IMR-90 (cell line): ENCODE measurements around the gene PRH1. TPM values are rescaled to one million over a fixed set of nuclear protein-coding genes. Genes with fewer than 3 reads are reported as not detected.

ENCODE experiments used
- ATAC-seq: fragments of 200-7000 bp; cut with Tn5 transposase; 2 replicates; pipeline ENCODE4 v1.9.1; 2020; ENCODE audit warnings: low read depth, mild to moderate bottlenecking, moderate library complexity
- BruUV-seq: library from RNA; stranded (reverse); fragments of 400-500 nt; replicated peaks from 2 replicates; lab custom pipeline; 2021; lab: Mats Ljungman, UMichigan
- CTCF ChIA-PET: fragments of 300-600 bp; formaldehyde crosslinking; extraction: SDS; loops from one replicate; lab custom pipeline; 2021; ENCODE audit warnings: antibody characterized with exemption; lab: Yijun Ruan, JAX
- POLR2A ChIA-PET: fragments of 300-600 bp; sonication (Branson Sonifier 250); formaldehyde crosslinking; loops from one replicate; lab custom pipeline; 2022; ENCODE audit warnings: antibody characterized with exemption; ENCODE audit not compliant: unreplicated experiment; lab: Charles Lee
- DNase-seq: peaks from one replicate; pipeline ENCODE4 v3.0.0; 2013
- H2AFZ ChIP-seq: replicated peaks from 2 replicates; pipeline ENCODE3; 2013; ENCODE audit warnings: low read length, mild to moderate bottlenecking; ENCODE audit not compliant: poor library complexity
- H2AK5ac ChIP-seq: 2 replicates; pipeline ENCODE4 v1.6.1; 2013; ENCODE audit warnings: low read depth, low read length, inconsistent platforms
- H2AK9ac ChIP-seq: replicated peaks from 2 replicates; pipeline ENCODE3; 2013; ENCODE audit warnings: mild to moderate bottlenecking, low read depth, low read length, moderate library complexity; ENCODE audit not compliant: poor library complexity
- H2BK120ac ChIP-seq: 2 replicates; pipeline ENCODE4 v1.6.1; 2013; ENCODE audit warnings: low read depth, low read length, inconsistent platforms
- H2BK15ac ChIP-seq: 3 replicates; pipeline ENCODE4 v1.6.1; 2013; ENCODE audit warnings: low read depth, low read length, inconsistent platforms
- H2BK20ac ChIP-seq: 2 replicates; pipeline ENCODE4 v1.6.1; 2013; ENCODE audit warnings: low read depth, mild to moderate bottlenecking, inconsistent platforms, low read length, moderate library complexity
- H2BK5ac ChIP-seq: 2 replicates; pipeline ENCODE4 v1.6.1; 2013; ENCODE audit warnings: mild to moderate bottlenecking, low read depth, low read length, inconsistent platforms; ENCODE audit not compliant: poor library complexity, severe bottlenecking
- H3K14ac ChIP-seq: replicated peaks from 2 replicates; pipeline ENCODE4 v1.6.1; 2013; ENCODE audit warnings: low read depth, low read length, inconsistent platforms
- H3K18ac ChIP-seq: 2 replicates; pipeline ENCODE4 v1.6.1; 2013; ENCODE audit warnings: low read depth, low read length, control low read depth
- H3K23ac ChIP-seq: 2 replicates; pipeline ENCODE4 v1.6.1; 2013; ENCODE audit warnings: low read depth, low read length, inconsistent platforms
- H3K27ac ChIP-seq: 2 replicates; pipeline ENCODE4 v1.5.1; 2013; ENCODE audit warnings: mild to moderate bottlenecking, control low read depth, low read length; ENCODE audit not compliant: insufficient read depth
- H3K27me3 ChIP-seq: 2 replicates; pipeline ENCODE4 v1.6.1; 2013; ENCODE audit warnings: low read length; ENCODE audit not compliant: control insufficient read depth, insufficient read depth
- H3K36me3 ChIP-seq: 2 replicates; pipeline ENCODE4 v1.6.1; 2013; ENCODE audit warnings: low read length, mixed read lengths; ENCODE audit not compliant: control insufficient read depth, insufficient read depth
- H3K4ac ChIP-seq: 2 replicates; pipeline ENCODE4 v1.6.1; 2013; ENCODE audit warnings: low read depth, low read length, inconsistent platforms
- H3K4me1 ChIP-seq: 2 replicates; pipeline ENCODE4 v1.6.1; 2013; ENCODE audit warnings: low read length, mixed read lengths; ENCODE audit not compliant: control insufficient read depth, insufficient read depth
- H3K4me2 ChIP-seq: 2 replicates; pipeline ENCODE4 v1.6.1; 2013; ENCODE audit warnings: low read depth, mild to moderate bottlenecking, control low read depth, low read length, moderate library complexity
- H3K4me3 ChIP-seq: 2 replicates; pipeline ENCODE4 v1.5.1; 2013; ENCODE audit warnings: low read depth, mild to moderate bottlenecking, control low read depth, low read length, moderate library complexity; ENCODE audit not compliant: insufficient read depth
- H3K56ac ChIP-seq: 2 replicates; pipeline ENCODE4 v1.6.1; 2013; ENCODE audit warnings: low read length, inconsistent platforms; ENCODE audit not compliant: insufficient read depth; ENCODE audit errors: extremely low read depth
- H3K79me1 ChIP-seq, 2 experiments: 2 replicates each; pipeline ENCODE4 v1.6.1; 2013; ENCODE audit warnings: low read length in 2 of 2, inconsistent platforms in 1 of 2, low read depth in 1 of 2
- H3K9ac ChIP-seq: 2 replicates; pipeline ENCODE4 v1.6.1; 2013; ENCODE audit warnings: low read depth, low read length, control low read depth
- H3K9me1 ChIP-seq: 2 replicates; pipeline ENCODE4 v1.6.1; 2013; ENCODE audit warnings: low read length, inconsistent platforms; ENCODE audit not compliant: insufficient read depth
- H3K9me3 ChIP-seq: 2 replicates; pipeline ENCODE4 v1.6.1; 2013; ENCODE audit warnings: low read length; ENCODE audit not compliant: control insufficient read depth, insufficient read depth
- H4K20me1 ChIP-seq: 2 replicates; pipeline ENCODE4 v1.6.1; 2013; ENCODE audit warnings: low read length, inconsistent platforms; ENCODE audit not compliant: insufficient read depth
- H4K5ac ChIP-seq: 2 replicates; pipeline ENCODE4 v1.6.1; 2013; ENCODE audit warnings: mild to moderate bottlenecking, low read depth, low read length, control low read depth
- H4K8ac ChIP-seq, 2 experiments: 2 replicates each; pipeline ENCODE4 v1.6.1; 2013; ENCODE audit warnings: low read depth in 2 of 2, low read length in 2 of 2, control low read depth in 1 of 2, inconsistent platforms in 1 of 2
- H4K91ac ChIP-seq: 2 replicates; pipeline ENCODE4 v1.6.1; 2013; ENCODE audit warnings: low read depth, low read length, inconsistent platforms; ENCODE audit not compliant: insufficient read depth
- MAFK ChIP-seq: IDR thresholded peaks from 2 replicates; pipeline ENCODE4 v1.6.1; 2012; ENCODE audit warnings: low read depth, low read length, improper control_type of control experiment
- MXI1 ChIP-seq: IDR thresholded peaks from 2 replicates; pipeline ENCODE4 v1.6.1; 2012; ENCODE audit warnings: low read depth, mild to moderate bottlenecking, low read length, moderate library complexity, borderline replicate concordance
- RAD21 ChIP-seq: IDR thresholded peaks from 2 replicates; pipeline ENCODE4 v1.6.1; 2012; ENCODE audit warnings: low read length, improper control_type of control experiment
- WGBS, 2 experiments: methylation state at CpG; one replicate each; pipeline versions ENCODE4 v1.1.5 to v1.1.7; 2013; ENCODE audit warnings: missing lambda C conversion rate in 2 of 2; ENCODE audit not compliant: insufficient read length in 1 of 2; ENCODE audit errors: extremely low coverage in 2 of 2; 5-methylcytosine and 5-hydroxymethylcytosine counted together
- dilution Hi-C: fragments of 300-500 bp; cut with HindIII; formaldehyde crosslinking; loops from one replicate; pipeline ENCODE4 v1.14.3; 2018; ENCODE audit warnings: low sequenced_read_pairs; ENCODE audit not compliant: unreplicated experiment
- in situ Hi-C: fragments of 300-500 bp; cut with MboI; formaldehyde crosslinking; loops from 3 replicates; pipeline ENCODE4 v1.14.3; 2019; ENCODE audit warnings: low sequenced_read_pairs, inconsistent platforms, mixed read lengths
- intact Hi-C: fragments of 100-400 bp; cut with micrococcal nuclease; formaldehyde crosslinking; loops from 2 replicates; pipeline ENCODE4 v1.10.0; 2022
- polyA plus RNA-seq, 3 experiments: library from polyadenylated mRNA; depleted of rRNA; stranded (reverse); fragments of >200 nt; gene quantifications; 2 replicates each; pipeline ENCODE4 v1.2.3, GENCODE V29; 2012; ENCODE audit warnings: low replicate concordance in 1 of 3
- total RNA-seq: library from RNA; depleted of rRNA; stranded (reverse); fragments of >200 nt; gene quantifications from 2 replicates; pipeline ENCODE4 v1.2.3, GENCODE V29; 2012
- TF ChIP-seq, protein P1 (sequence below): conservative IDR thresholded peaks from 2 replicates; pipeline ENCODE4 v1.5.1; 2012; ENCODE audit warnings: mild to moderate bottlenecking, low read depth, low read length, improper control_type of control experiment

PRH1 gene
- total and polyA plus RNA-seq, 2 of the 4 experiments (the other 2 are of a cell fraction), result 3.0 to 18.8 TPM

DNA sequence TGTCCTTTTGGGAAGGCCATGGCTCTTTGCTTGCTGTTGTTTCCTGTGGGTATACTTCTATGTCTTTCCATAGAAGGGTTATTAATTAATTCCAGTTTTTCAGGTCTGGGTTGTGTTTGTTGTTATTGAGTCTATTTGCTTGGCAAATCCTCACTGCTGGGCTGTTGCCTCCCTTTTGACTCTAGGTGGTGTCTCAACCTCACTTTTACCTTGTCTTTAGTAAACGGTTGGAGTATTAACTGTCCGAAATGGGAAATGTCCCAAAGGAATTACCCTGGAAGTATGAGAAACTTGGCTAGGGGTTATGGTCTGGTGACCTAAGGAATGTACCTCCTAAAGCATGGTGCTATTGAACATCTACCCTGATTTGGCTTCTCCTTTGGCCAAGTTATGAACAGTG is 16.7 kb downstream of the PRH1 start:
- ATAC-seq, result no peak
- no peak for DNase-seq
- Histone ChIP-seq H3K27ac (no peak overlapping the region), H4K20me1 (no peaks in the 10 kb centered on the region), H2AFZ (no peak overlapping the region), H2BK20ac (no peak overlapping the region), H3K79me1 (no peaks in the 10 kb centered on the region; a peak in 1 of 4 replicates), H4K91ac (no peak overlapping the region), H3K36me3 (no peaks in the 10 kb centered on the region), H3K4me3 (no peak overlapping the region), H3K4me1 (no peaks in the 10 kb centered on the region), H2BK120ac (no peak overlapping the region), H2AK5ac (no peak overlapping the region), H2AK9ac (no peak overlapping the region), H3K9me1 (peaks cover 4% of the 10 kb centered on the region; the same call in 1 of the 2 replicates), H2BK15ac (no peak overlapping the region), H4K5ac (no peak overlapping the region), H3K4ac (no peak overlapping the region), H3K9me3 (no peaks in the 10 kb centered on the region), H3K4me2 (no peak overlapping the region), H3K14ac (no peak overlapping the region), H3K56ac (no peak overlapping the region), H3K27me3 (no peaks in the 10 kb centered on the region), H4K8ac (no peak overlapping the region), H3K18ac (no peak overlapping the region), H3K23ac (no peak overlapping the region), H3K9ac (no peak overlapping the region), H2BK5ac (no peak overlapping the region)
- WGBS, 2 experiments, result no CpG with 5 or more reads among the region's 2 CpGs
- no TSS peak for BruUV-seq
- dilution Hi-C loops (no loop called here), intact Hi-C loops (no loop called here), in situ Hi-C loops (no loop called here)
- CTCF ChIA-PET, result no interaction called here
- POLR2A ChIA-PET, result no interaction called here
- no peak for TF ChIP-seq RAD21
- TF ChIP-seq MXI1, result no peak
- TF ChIP-seq MAFK, result no peak
- TF ChIP-seq, protein P1, sequence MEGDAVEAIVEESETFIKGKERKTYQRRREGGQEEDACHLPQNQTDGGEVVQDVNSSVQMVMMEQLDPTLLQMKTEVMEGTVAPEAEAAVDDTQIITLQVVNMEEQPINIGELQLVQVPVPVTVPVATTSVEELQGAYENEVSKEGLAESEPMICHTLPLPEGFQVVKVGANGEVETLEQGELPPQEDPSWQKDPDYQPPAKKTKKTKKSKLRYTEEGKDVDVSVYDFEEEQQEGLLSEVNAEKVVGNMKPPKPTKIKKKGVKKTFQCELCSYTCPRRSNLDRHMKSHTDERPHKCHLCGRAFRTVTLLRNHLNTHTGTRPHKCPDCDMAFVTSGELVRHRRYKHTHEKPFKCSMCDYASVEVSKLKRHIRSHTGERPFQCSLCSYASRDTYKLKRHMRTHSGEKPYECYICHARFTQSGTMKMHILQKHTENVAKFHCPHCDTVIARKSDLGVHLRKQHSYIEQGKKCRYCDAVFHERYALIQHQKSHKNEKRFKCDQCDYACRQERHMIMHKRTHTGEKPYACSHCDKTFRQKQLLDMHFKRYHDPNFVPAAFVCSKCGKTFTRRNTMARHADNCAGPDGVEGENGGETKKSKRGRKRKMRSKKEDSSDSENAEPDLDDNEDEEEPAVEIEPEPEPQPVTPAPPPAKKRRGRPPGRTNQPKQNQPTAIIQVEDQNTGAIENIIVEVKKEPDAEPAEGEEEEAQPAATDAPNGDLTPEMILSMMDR, result no peak
